GM12875 (cell line): ENCODE results near the gene MRPL27.

Experiments
- H3K4me3 ChIP-seq: one replicate; pipeline ENCODE4 v1.5.1; 2011; ENCODE audit warnings: low read depth, low read length, control low read depth
- CTCF ChIP-seq: IDR thresholded peaks from 2 replicates; pipeline ENCODE4 v1.5.1; 2011; ENCODE audit warnings: low read depth, mild to moderate bottlenecking, control low read depth, inconsistent platforms, low read length, moderate library complexity, borderline replicate concordance; ENCODE audit not compliant: insufficient read depth

Gene MRPL27

GRCh38 chr17:50364061-50364458 is 8.9 kb downstream of the MRPL27 start:
- no peak overlapping the region for H3K4me3 ChIP-seq
- TF ChIP-seq CTCF = no peak

- no peak for TF ChIP-seq CTCF
- no peak overlapping the region for H3K4me3 ChIP-seq
Measured at GRCh38 chr17:50363217-50364060, 9.5 kb downstream of the MRPL27 start.

- TF ChIP-seq CTCF = no peak
- no peak overlapping the region for H3K4me3 ChIP-seq
Measured at GRCh38 chr17:50362661-50363060, 10.3 kb downstream of the MRPL27 start.

- TF ChIP-seq CTCF = peak; percentile 83
- no peak overlapping the region for H3K4me3 ChIP-seq
Measured at GRCh38 chr17:50361561-50362480, 11.2 kb downstream of the MRPL27 start.

- no peak for TF ChIP-seq CTCF
- H3K4me3 ChIP-seq = no peak overlapping the region
Measured at GRCh38 chr17:50360486-50361115, 12.4 kb downstream of the MRPL27 start.

GRCh38 chr17:50359998-50360461 is 13.0 kb downstream of the MRPL27 start:
- no peak for TF ChIP-seq CTCF
- H3K4me3 ChIP-seq = no peak overlapping the region
